ENCODE measurements around the gene DMD.

The DMD gene

DNA sequence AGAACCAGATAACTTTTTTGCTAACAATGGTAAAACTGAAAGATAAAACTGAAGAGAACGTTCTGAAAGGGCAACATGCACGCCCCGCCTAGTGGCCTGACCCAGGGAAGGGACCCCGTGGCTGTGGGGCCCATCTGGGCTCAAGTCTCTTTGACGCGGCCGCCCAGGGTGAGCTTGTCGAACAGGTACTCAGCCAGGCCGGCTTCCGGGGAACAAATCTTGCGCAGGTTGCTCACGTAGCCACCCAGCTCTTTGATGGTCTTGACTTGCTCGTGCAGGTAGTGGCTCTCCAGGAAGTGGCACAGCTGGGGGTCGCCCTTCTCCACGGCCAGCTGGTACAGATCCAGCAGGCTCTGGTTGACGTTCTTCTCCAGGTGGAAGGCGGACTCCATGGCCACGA, 2140.1 kb downstream of the DMD start:
- H3K4me1 Mint-ChIP-seq (ENCODE audit: low read depth), result peaks cover 15% of the 10 kb centered on the region

GRCh38 chrX:31070057-31070468, 2141.3 kb downstream of the DMD start:
- H3K4me1 Mint-ChIP-seq (ENCODE audit: low read depth), result peaks cover 15% of the 10 kb centered on the region
- H3K27ac Mint-ChIP-seq, result no peak overlapping the region
- H3K9me3 Mint-ChIP-seq, result peaks cover 7% of the 10 kb centered on the region
- H3K36me3 Mint-ChIP-seq (ENCODE audit: low read depth), result no peaks in the 10 kb centered on the region
- H3K4me3 Mint-ChIP-seq, result no peak overlapping the region
- no peaks in the 10 kb centered on the region for H3K27me3 Mint-ChIP-seq

More for the DNA sequence above, 2140.1 kb downstream of the DMD start:
- no peak overlapping the region for H3K27ac Mint-ChIP-seq
- no peaks in the 10 kb centered on the region for H3K36me3 Mint-ChIP-seq (ENCODE audit: low read depth)
- H3K4me3 Mint-ChIP-seq, result no peak overlapping the region
- no peaks in the 10 kb centered on the region for H3K27me3 Mint-ChIP-seq
- H3K9me3 Mint-ChIP-seq, result peaks cover 7% of the 10 kb centered on the region
